GM18907 (cell line): Measurements from ENCODE around the gene ARF1.

Experiments
- ATAC-seq: cut with Tn5 transposase; IDR thresholded peaks from one replicate; pipeline ENCODE4 v1.9.1; 2021; ENCODE audit warnings: mild to moderate bottlenecking, moderate library complexity; ENCODE audit not compliant: unreplicated experiment

The ARF1 gene

GRCh38 chr1:228068359-228068758 is 14.1 kb upstream of the ARF1 start:
- no peak for ATAC-seq

GRCh38 chr1:228070173-228070572 is 12.3 kb upstream of the ARF1 start:
- no peak for ATAC-seq

DNA sequence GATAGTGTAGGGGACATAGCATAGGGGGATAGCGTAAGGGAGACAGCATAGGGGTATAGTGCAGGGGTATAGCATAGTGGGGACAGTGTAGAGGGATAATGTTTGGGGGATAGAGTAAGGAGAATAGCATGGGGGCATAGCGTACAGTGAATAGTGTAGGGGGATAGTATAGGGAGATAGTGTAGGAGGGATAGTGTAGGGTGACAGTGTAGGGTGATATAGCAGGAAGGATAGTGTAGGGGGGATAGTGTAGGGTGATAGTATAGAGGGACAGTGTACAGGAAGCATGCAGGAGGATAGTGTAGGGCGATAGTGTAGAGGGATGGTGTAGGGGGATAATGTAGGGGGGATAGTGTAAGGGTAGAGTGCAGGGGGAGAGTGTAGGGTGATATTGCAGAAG is 11.7 kb upstream of the ARF1 start:
- ATAC-seq, result no peak

DNA sequence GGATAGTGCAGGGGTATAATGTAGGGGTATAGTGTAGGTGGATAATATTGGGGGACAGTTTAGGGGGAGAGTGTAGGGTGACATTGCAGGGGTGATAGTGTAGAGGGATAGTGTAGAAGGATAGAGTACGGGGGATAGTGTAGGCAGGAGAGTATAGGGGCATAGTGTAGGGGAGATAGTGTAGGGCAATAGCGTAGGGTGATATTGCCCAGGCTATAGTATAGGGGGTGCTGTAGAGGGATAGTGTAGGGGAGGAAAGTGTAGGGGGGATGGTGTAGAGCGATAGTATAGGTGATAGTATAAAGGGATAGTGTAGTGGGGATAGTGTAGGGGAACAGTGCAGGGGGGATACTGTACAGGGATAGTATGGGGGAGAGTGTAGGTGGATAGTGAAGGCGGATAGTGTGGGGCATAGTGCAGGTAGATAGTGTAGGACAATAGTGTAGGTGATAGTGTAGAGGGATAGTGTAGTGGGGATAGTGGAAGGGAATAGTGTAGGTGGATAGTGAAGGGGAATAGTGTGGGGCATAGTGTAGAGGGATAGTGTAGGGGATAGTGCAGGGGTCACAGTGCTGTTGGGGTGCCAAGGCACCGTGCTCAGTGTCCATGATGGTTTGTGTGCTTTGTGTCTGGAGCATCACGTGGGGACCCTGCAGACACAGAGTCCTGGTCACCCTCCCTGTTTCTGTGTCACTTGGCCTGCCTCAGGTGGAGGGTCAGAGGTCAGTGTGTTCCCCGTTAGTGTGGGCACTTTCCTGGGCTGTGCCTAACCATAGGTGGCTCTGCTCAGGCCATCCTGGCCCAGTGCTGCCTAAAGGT is 10.5 kb upstream of the ARF1 start:
- ATAC-seq, result no peak

DNA sequence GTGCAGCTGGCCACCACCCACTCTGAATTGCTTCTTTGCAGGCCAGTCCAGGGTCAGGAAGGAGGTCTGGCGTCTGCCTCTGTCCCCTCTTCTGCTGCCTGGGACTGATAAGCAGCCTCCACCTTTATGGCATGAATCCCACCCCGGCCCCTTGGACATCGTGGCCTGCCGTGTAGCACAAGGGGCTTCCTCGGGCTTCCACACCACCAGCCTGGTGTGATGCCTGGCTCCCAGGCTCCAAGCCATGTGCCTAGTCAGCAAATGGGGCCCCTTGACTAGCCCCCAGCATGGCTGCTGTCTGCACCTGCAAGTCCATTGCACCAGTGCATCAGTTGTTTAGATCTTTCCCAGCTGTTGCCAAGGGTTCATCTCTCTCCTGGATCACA is 9.9 kb upstream of the ARF1 start:
- no peak for ATAC-seq

- no peak for ATAC-seq
These were observed 9.2 kb upstream of the ARF1 start for GRCh38 chr1:228073061-228073856.

DNA sequence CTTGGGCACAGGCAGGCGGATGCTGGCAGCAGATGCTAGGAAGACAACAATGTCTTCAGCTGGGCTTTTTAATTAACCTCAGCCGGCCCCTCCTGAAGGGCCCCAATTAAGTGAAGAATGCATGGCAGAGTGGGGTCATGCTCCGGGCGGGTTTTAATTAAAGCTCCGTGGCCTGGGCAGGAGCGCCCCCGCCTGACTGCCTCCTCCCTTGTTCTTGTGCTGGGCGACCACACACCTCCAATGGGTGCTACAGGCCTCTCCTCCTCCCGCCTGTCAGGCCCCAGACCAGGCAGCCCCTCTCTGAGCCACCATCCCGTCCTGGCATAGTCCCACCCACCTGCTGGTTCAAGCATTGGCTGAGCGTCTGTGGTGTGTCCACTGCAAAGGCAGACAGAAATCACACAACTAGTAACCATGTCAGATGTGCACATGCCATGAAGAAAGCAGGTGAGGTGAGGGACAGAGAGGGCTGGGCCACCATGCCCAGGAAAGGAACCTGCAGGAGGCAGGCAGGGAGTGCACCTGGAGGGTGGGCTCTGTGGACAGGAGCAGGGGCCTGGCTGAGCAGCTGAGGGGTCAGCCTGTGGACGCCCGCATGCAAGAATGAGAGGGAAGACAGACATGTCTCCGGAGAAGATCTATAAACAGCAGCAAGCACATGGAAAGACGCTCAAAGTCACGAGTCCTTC is 8.5 kb upstream of the ARF1 start:
- no peak for ATAC-seq

DNA sequence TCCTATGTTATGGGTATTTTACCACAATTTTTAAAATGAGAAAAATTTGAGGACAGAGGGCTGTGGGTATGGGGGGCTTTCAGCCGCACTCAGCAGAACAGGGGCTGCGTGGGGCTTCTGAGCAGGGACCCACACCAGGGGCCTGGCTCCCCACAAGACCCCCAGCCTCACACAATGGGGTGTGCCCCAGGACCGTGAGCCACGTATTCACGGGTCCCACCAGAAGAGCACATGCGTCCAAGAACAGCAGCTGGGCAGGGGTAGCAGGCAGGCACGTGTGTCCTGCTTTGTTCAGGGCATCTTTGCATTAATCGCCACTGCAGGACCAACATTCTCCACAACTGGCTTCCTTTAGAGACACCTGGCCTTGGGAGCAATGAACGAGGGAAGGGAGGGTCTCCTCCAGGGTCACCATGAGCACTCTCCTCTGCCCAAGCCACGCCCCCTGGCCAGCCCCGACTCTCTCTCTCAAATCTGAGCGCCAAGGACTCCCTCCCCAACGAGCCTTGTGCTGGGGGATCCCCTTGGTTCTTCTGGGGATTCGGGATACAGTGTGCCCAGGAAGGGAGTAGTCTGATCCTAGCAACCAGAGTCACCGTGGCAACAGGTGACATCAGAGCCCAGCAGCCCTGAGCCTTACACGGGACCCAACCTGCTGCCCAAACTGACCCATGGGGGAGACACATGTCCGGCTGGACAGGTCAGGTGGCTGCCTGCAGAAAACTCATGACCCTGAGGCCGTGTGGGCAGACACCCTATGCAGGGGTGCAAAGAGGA is 7.4 kb upstream of the ARF1 start:
- no peak for ATAC-seq

DNA sequence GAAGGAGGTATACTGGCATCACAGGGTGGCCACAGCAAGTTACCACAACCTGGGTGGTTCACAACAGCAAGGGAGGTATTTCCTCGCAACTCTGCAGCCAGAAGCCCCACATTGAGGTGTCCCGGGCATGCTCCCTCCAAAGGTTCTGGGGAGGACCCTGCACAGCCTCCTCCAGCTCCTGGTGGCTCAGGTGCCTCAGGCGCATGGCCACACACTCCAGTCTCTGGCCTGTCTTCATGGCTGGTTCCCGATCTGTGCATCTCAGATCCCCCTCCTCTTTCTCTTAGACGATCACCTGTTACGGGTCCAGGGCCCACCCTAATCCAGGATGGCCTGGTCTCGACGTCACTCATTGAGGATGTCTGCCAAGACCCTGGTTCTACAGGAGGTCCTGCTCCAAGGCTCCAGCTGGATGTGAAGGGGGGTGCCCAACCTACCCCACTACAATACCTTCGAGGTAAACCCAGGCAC is 6.7 kb upstream of the ARF1 start:
- ATAC-seq, result no peak

DNA sequence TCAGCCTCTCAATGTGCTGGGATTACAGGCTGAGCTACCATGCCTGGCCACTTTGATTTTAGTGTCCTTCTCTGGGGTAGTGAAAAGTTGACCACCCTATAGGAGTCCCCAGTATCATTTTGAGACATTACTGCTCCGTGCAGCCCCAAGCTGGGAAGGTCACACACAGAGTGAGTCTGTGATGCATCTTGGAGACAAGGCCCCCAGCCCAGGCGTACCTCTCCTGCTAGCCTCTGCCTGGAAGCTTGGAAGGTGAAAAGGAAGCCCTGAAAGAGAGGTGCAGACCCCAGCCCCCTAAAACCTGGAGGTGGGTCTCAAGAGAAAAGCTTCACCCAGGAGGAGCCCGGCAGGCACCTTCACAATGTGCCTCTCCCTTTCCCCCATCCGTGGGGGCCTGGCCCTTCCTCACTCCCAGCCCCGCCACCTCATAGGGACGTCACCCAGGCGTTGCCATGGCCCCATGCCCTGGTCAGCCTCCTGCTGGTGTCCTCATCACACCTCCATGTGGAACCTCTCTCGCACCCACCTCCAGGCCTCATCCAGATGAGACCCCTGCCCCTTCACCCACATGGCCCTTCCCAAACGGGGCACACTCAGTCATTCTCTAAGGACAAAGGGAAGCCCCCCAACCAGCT is 5.6 kb upstream of the ARF1 start:
- ATAC-seq, result no peak

DNA sequence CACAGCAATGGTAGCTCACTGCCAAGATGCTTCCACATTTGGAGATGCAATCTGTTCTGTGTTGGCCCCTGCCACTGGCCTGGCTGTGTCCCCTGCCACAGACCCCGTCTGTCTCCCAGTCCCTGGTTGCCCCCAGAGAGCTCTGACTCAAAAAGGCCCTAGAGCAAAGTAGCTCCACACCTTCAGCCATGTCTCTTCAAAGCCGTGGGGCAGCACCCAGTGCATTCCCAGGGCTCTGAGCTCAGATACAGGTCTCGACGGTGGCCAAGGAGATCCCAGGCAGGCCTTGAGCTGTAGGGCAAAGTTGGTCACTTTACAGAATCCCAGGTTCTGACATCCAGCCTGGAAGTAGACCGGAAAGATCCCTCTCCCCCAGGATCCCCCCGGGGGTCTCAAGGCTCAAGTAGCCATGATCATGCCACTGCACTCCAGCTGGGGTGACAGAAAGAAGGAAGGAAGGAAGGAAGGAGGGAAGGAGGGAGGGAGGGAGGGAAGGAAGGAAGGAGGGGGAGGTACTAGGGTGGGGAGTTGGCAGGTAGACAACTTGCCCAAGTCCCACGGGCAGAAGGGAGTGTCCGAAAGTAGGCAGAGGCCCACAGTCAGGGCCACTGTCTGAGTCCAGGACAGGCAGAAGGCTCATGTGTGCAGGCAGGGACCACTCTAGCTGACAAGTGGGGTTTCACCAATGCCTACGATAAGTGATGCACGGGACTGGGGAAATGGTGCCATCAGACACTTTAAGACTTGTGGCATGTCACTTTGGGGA is 4.8 kb upstream of the ARF1 start:
- no peak for ATAC-seq

GRCh38 chr1:228079013-228079412 is 3.5 kb upstream of the ARF1 start:
- no peak for ATAC-seq

- ATAC-seq, result no peak
These were observed 2.8 kb upstream of the ARF1 start for GRCh38 chr1:228079601-228080263.

DNA sequence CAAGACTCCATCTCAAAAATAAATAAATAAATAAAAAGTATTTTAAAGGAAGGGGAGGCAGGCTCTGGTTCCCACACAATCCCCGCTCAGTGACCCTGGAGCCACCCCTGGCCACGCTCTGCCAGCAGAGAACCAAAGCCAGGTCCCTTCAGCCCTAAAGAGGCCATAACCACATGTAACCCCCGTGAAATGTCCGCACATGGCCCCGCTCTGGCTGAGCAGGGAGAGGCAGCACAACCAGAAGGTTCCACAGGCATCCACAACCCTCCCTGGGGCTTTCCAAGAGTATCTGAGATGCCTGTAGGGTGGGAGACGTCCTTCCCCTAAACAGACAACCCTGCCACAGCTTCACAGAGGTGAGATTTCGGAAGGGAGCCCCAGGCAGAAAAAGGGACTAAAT is 1.4 kb upstream of the ARF1 start:
- no peak for ATAC-seq

- ATAC-seq, result peak; percentile 9
These were observed 812 bp upstream of the ARF1 start for GRCh38 chr1:228081578-228082213.

DNA sequence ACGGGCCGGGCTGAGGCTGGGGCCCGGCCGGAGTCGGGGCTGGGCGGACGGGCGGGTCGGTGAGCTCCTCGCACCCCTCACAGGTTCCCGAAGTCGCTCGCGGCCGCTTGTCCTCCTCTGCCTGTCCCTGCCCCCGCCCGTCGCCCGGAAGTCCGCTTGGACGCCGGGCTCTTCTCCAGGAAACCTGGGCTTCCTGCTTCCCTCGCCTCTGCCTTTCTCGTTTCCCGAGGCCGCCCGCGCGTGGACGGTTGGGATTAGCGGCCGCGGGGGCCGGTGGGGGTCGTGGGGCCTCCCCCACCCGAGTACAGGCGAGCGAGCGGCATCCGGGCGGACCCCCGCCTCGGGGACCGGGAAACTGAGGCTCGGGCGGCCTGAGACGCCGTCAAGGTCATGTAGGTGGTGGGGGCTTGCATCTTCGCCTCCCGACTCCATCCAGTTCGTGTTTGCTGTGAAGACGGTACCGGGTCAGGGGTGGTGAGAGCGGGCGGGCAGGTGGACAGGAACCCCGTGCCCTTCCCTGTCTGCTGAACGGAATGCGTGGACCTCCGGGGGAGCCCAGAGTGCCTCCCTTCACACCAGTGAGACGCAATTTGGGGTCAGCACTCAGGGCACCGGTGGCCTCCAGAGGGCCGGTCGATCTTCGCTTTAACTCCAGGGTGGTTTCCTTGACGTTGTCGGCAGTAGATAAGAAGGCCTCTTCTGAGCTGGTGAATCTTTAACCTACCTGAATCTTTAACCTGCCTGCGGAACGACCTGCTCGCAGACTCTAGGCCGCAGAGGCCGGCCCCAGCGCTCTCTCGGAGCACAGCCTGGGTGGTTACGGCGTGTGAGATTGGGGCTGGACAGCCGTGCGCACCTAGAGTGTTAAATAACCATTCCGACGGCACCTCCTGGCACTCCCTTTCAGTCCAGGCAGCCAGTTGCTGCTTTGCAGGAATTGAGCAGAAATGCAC is 686 bp downstream of the ARF1 start:
- ATAC-seq, result peak; percentile 22

GRCh38 chr1:228083871-228084278 is 1.4 kb downstream of the ARF1 start:
- no peak for ATAC-seq
